GM18519 (cell line): ENCODE results near the gene SLC9A5.

Experiments used
- ATAC-seq: cut with Tn5 transposase; IDR thresholded peaks from one replicate; pipeline ENCODE4 v1.9.1; 2021; ENCODE audit warnings: mild to moderate bottlenecking, moderate library complexity; ENCODE audit not compliant: unreplicated experiment, low FRiP score

The SLC9A5 gene

DNA sequence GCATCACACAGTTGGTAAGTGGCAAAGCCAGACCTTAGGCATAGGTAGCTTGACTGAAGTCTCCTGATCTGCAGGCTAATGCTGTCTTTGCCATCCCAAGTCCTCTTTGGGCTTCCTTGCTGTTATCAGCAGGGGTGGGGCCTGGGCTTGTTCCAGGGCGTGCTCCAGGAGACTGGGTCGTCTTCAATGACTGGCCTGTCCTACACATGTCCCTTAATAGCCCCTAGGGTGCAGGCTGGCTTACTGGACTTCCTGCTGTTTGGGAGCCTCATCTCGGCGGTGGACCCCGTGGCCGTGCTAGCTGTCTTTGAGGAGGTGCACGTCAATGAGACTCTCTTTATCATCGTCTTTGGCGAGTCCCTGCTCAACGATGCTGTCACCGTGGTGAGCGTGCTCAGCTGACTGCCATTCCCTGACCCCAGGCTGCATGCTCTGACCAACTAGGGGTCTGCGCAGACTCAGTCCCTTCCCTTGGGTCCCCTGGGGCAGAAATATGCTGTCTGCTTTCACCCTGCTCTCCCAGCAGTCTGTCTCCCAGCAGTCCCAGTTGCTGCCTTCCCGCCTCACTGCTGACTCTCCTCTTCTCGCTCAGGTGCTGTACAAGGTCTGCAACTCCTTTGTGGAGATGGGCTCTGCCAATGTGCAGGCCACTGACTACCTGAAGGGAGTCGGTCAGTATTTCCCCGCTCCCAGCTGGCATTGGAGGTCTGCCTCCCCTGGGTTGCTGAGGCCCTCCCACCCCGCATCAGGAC lies 6.2 kb downstream of the SLC9A5 start:
- ATAC-seq = no peak

DNA sequence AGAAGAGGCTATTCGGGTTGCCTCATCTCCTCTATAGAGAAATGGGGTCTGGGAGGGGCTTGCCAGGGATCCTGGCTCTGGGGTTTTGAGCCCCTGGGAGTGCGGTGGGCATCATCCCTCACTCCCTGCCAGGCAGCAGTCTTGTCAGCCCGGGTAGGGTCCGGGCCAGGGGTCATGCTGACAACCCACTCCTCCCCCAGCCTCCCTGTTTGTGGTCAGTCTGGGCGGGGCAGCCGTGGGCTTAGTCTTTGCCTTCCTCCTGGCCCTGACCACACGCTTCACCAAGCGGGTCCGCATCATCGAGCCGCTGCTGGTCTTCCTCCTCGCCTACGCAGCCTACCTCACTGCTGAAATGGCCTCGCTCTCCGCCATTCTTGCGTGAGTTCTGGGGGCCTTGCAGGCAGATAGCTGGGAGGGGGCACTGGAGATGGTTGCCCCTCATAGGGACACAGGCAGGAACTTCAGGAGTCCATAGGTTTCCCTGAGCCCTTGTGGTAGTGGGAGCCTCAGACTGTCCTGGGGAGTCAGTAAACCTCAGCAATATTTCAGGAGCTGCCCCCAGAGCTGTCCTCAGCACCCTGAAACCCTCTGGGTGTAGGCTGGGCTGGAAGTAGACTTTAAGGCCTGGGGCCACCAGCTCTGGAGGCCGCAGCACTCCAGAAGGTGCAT lies 6.9 kb downstream of the SLC9A5 start:
- ATAC-seq = no peak

GRCh38 chr16:67256701-67257230 lies 8.0 kb downstream of the SLC9A5 start:
- ATAC-seq = no peak

- ATAC-seq = no peak
These were observed 8.8 kb downstream of the SLC9A5 start for GRCh38 chr16:67257486-67258160.

GRCh38 chr16:67258161-67258835 lies 9.5 kb downstream of the SLC9A5 start:
- no peak for ATAC-seq

- ATAC-seq = no peak
These were observed 10.9 kb downstream of the SLC9A5 start for GRCh38 chr16:67259705-67260104.

GRCh38 chr16:67260426-67261063 lies 11.8 kb downstream of the SLC9A5 start:
- ATAC-seq = no peak

GRCh38 chr16:67263201-67263600 lies 14.4 kb downstream of the SLC9A5 start:
- no peak for ATAC-seq

DNA sequence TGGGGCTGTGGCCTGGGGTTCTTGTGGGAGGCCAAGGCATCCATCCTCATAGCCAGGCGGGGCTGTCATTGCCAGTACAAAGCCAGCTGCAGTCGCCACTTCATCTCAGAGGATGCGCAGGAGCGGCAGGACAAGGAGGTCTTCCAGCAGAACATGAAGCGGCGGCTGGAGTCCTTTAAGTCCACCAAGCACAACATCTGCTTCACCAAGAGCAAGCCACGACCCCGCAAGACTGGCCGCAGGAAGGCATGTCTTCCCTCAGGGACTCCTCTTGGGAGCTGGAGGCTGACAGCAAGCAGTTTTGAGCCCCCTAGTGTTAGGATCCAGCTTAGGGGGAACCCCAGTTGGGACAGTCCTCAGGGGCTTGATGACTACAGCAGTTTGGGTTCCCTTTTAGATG lies 15.5 kb downstream of the SLC9A5 start:
- no peak for ATAC-seq

DNA sequence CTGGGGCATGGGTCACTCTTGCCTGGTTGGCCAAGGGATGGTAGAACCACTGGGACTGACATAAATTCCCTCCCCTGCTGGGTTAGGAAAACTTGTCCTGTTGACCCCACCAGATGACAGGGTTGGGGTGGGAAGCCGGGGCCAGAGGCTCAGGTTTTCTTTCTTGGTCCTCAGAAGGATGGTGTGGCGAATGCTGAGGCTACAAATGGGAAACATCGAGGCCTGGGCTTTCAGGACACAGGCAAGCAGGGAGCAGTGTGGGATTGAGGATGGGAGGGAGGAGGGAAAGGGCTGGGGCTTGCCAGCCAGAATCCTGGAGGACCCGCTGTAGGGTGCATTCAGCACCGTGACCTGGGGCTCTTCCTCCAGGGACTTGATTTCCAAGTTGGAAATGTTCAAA lies 16.1 kb downstream of the SLC9A5 start:
- ATAC-seq = no peak

GRCh38 chr16:67265834-67266233 lies 17.1 kb downstream of the SLC9A5 start:
- ATAC-seq = no peak

DNA sequence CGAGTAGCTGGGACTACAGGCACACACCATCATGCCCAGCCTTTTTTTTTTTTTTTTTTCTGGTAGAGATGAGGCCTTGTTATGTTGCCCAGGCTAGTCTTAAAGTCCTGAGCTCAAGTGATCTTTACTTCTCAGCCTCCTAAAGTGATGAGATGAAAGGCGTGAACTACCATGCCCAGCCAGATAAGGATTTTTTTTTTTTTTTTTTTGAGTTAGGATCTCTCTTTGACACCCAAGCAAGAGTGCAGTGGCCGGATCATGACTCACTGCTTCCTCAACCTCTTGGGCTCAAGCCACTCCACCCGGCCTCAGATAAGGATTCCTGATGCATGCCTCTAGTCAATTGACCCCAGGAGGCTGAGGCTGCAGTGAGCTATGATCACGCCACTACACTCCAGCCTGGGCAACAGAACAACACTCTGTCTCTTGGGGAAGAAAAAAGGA lies 19.4 kb downstream of the SLC9A5 start:
- no peak for ATAC-seq

DNA sequence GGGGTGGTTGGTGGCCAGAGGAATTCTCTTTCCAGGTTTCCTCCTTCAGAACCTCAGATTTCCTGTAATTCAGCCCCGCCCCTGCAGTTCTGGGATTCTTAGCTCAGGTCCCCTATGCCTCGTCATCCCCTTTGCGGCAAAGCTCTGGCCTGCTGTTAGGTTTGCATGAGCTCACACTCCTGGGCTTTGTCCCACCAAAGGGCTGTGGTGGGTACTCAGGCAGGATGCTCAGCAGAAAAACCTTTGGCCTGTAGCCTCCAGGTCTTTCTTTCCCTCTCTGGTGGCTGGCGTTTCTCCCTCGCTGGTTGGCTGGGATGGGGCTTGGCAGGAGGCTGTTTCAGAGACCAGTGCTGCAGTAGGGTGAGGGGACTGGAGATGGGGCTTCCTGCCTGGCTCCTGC lies 21.0 kb downstream of the SLC9A5 start:
- ATAC-seq = no peak

GRCh38 chr16:67270931-67271338 lies 22.2 kb downstream of the SLC9A5 start:
- no peak for ATAC-seq

DNA sequence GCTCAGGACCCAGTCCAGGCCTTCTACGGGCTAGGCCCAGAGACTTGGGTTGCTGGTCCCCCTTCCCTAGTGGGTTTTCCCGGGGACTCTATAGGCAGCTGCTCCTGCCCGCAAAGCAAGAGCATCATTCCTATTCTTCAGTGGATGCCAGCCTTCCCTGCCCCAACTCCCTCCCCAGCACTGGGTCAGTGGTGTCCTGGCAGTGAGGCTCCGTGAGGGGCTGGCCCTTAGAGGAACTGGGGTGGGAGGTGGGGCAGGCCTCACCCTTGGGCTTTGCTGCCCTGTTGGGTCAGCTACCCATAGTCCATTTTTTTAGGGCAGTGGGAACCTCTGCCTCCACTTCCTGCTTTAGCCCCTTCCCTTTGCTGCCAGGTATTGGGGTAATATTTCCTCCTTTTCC lies 22.7 kb downstream of the SLC9A5 start:
- ATAC-seq = no peak

DNA sequence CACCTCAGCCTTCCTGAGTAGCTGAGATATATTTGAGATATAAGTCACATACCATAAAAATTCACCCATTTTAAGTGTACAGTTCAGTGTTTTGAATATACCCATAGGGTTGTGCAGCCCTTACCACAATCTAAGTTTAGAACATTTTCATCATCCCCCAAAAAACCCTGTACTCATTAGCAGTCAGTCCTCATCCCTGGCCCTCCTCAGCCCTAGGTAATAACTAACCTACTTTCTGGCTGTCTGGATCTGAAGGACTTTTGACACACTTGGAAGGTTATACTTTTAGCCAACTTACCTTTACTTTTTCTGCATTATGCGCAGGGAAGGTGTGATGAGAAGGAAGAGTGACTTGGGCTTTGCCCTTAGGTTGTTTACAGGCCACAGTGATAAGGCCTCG lies 26.5 kb downstream of the SLC9A5 start:
- ATAC-seq = no peak

DNA sequence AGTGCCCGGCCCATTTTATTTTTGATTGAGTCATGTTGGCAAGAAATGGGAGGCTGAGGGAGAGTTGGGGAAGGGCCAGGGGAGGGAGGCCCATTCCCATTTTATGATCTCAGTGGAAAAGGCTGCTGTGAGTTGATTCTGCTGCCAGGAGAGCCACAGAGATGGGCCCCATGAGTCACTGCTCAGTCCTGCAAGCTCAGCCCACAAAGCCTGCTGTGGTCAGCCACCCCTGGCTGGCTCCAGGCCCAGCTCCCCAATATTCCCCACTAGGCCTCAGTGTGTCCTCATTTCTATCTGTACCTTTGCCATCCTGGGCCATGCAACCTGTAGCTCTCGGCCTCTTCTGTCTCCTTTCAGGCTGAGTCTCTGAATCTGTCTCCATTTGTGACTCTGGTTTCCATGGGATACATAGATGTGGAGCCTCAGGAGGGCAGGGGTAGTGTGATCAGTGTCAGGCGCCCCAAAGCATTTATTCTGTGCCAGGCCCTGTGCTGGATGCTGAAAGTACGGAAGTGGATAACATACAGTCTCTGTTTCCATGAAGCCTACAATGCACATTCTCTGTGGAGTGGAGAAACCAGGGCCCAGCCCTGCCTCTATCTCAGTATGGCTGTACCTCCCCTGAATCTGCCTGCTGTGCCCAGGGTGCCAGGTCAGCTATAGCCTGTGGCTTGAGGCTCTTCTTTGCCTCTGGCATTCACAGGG lies 28.7 kb downstream of the SLC9A5 start:
- no peak for ATAC-seq

- no peak for ATAC-seq
These were observed 29.4 kb downstream of the SLC9A5 start for GRCh38 chr16:67277999-67278772.

- ATAC-seq = no peak
These were observed 30.1 kb downstream of the SLC9A5 start for GRCh38 chr16:67278773-67279295.
